HepG2 (cell line): ENCODE measurements around the gene LIM2. TPM values are rescaled to one million over a fixed set of nuclear protein-coding genes. Genes with fewer than 3 reads are reported as not detected.

Experiments
- ATAC-seq: fragments of 200-7000 bp; cut with Tn5 transposase; 3 replicates; pipeline ENCODE4 v1.9.1; 2020; ENCODE audit warnings: mild to moderate bottlenecking, moderate library complexity
- BruUV-seq: library from RNA; stranded (reverse); fragments of 400-500 nt; replicated peaks from 2 replicates; lab custom pipeline; 2021; lab: Mats Ljungman, UMichigan
- CTCF ChIA-PET: fragments of 300-600 bp; formaldehyde crosslinking; extraction: SDS; loops from one replicate; lab custom pipeline; 2021; ENCODE audit warnings: low total read pairs, inconsistent platforms, low intra/inter-chr PET ratio; lab: Yijun Ruan, JAX
- POLR2A ChIA-PET: fragments of 350-600 bp; sonication (Branson Sonifier 250); formaldehyde crosslinking; loops from one replicate; lab custom pipeline; 2020; ENCODE audit warnings: antibody characterized with exemption, inconsistent platforms; lab: Yijun Ruan, JAX
- DNase-seq: peaks from one replicate; pipeline ENCODE4 v3.0.0-alpha.2; 2015; ENCODE audit warnings: low spot score
- FAIRE-seq: peaks from 3 replicates; lab custom pipeline; 2011; peaks lifted over from hg19 to GRCh38; lab: Jason Lieb, UNC
- H2AFZ ChIP-seq: one replicate; pipeline ENCODE4 v1.6.1; 2011; ENCODE audit warnings: low read length, inconsistent platforms
- H3K27ac ChIP-seq: fragments of 300-600 bp; 3 replicates; pipeline ENCODE4 v1.8.0; 2011; ENCODE audit warnings: mixed run types, mild to moderate bottlenecking, mixed read lengths, low read length, inconsistent platforms; ENCODE audit not compliant: insufficient read depth; ENCODE audit errors: extremely low read length
- H3K27me3 ChIP-seq, 2 experiments: fragments of 200-600 bp in 1 of 2; 2 replicates in 1 of 2; 3 replicates in 1 of 2; pipeline versions ENCODE4 v1.6.0 to v1.8.0; 2011; ENCODE audit warnings: low read length in 2 of 2, mild to moderate bottlenecking in 2 of 2, moderate library complexity in 2 of 2, inconsistent platforms in 1 of 2; ENCODE audit not compliant: insufficient read depth in 2 of 2, control insufficient read depth in 1 of 2
- H3K36me3 ChIP-seq, 2 experiments: fragments of 200-600 bp in 1 of 2; replicated peaks in 1 of 2; 2 replicates in 1 of 2; 3 replicates in 1 of 2; pipeline versions ENCODE4 v1.5.1 to v1.8.0; 2011; ENCODE audit warnings: low read length in 2 of 2, inconsistent platforms in 1 of 2; ENCODE audit not compliant: insufficient read depth in 2 of 2, control insufficient read depth in 1 of 2
- H3K4me1 ChIP-seq: 2 replicates; pipeline ENCODE4 v1.5.1; 2012; ENCODE audit warnings: low read length, inconsistent platforms; ENCODE audit not compliant: insufficient read depth
- H3K4me2 ChIP-seq: 2 replicates; pipeline ENCODE4 v1.6.0; 2011; ENCODE audit warnings: low read depth, low read length, inconsistent platforms
- H3K4me3 ChIP-seq, 3 experiments: fragments of 200-600 bp in 1 of 3; sonication (generic), shearing (Covaris generic) in 1 of 3; replicated peaks in 1 of 3; 2 replicates each; pipeline ENCODE4 v1.5.1; 2011 to 2016; ENCODE audit warnings: low read length in 3 of 3, inconsistent platforms in 2 of 3, low read depth in 2 of 3, mild to moderate bottlenecking in 2 of 3, control low read depth in 1 of 3, mixed read lengths in 1 of 3; ENCODE audit not compliant: insufficient read depth in 1 of 3
- H3K79me2 ChIP-seq: one replicate; pipeline ENCODE4 v1.6.1; 2011; ENCODE audit warnings: low read length, inconsistent platforms; ENCODE audit not compliant: insufficient read depth
- H3K9ac ChIP-seq: 2 replicates; pipeline ENCODE4 v1.6.0; 2011; ENCODE audit warnings: mild to moderate bottlenecking, low read depth, low read length, inconsistent platforms; ENCODE audit not compliant: insufficient read depth
- H3K9me3 ChIP-seq: 2 replicates; pipeline ENCODE4 v1.5.1; 2012; ENCODE audit warnings: mild to moderate bottlenecking, low read length
- H4K20me1 ChIP-seq: 2 replicates; pipeline ENCODE4 v1.6.0; 2011; ENCODE audit warnings: inconsistent platforms, mild to moderate bottlenecking, low read length, moderate library complexity; ENCODE audit not compliant: insufficient read depth
- ETS1 ChIP-seq: sonication (generic); formaldehyde crosslinking; IDR thresholded peaks from 2 replicates; pipeline ENCODE4 v1.4.0; 2020; ENCODE audit warnings: missing genetic modification reagents
- FOXA3 ChIP-seq: IDR thresholded peaks from 2 replicates; pipeline ENCODE4 v1.6.1; 2016; ENCODE audit warnings: missing genetic modification reagents, missing compliant biosample characterization
- HOXA9 ChIP-seq: sonication (generic); formaldehyde crosslinking; IDR thresholded peaks from 2 replicates; pipeline ENCODE4 v1.8.1; 2022; ENCODE audit warnings: missing genetic modification reagents, mild to moderate bottlenecking, moderate library complexity, borderline replicate concordance
- PCBP1 ChIP-seq: fragments of 200-400 bp; formaldehyde crosslinking; IDR thresholded peaks from 2 replicates; pipeline ENCODE4 v1.6.1; 2017; ENCODE audit warnings: mild to moderate bottlenecking, low read depth, low read length, borderline replicate concordance
- PITX1 ChIP-seq: sonication (generic); formaldehyde crosslinking; IDR thresholded peaks from 2 replicates; pipeline ENCODE4 v1.5.1; 2020; ENCODE audit warnings: mild to moderate bottlenecking, missing genetic modification reagents
- SIN3B ChIP-seq: fragments of 150-350 bp; IDR thresholded peaks from 2 replicates; pipeline ENCODE4 v1.6.1; 2014; ENCODE audit warnings: low read length
- SIX1 ChIP-seq: sonication (generic); formaldehyde crosslinking; IDR thresholded peaks from 2 replicates; pipeline ENCODE4 v1.4.0; 2020; ENCODE audit warnings: missing genetic modification reagents, borderline replicate concordance
- ZBTB21 ChIP-seq: sonication (generic); formaldehyde crosslinking; IDR thresholded peaks from 2 replicates; pipeline ENCODE4 v1.4.0; 2020; ENCODE audit warnings: missing genetic modification reagents
- ZFY ChIP-seq: sonication (generic); formaldehyde crosslinking; IDR thresholded peaks from 2 replicates; pipeline ENCODE4 v1.4.0; 2020; ENCODE audit warnings: missing genetic modification reagents
- ZNF234 ChIP-seq: sonication (generic); formaldehyde crosslinking; conservative IDR thresholded peaks from 2 replicates; pipeline ENCODE4 v1.5.1; 2020; ENCODE audit warnings: mild to moderate bottlenecking, missing genetic modification reagents
- ZNF672 ChIP-seq: sonication (generic); formaldehyde crosslinking; IDR thresholded peaks from 2 replicates; pipeline ENCODE4 v1.8.1; 2022; ENCODE audit warnings: missing genetic modification reagents
- ZNF782 ChIP-seq: sonication (generic); formaldehyde crosslinking; IDR thresholded peaks from 2 replicates; pipeline ENCODE4 v1.4.0; 2020; ENCODE audit warnings: missing genetic modification reagents, mild to moderate bottlenecking, borderline replicate concordance
- whole genome bisulfite sequencing: methylation state at CpG from one replicate; pipeline ENCODE4 v1.1.6; 2017; ENCODE audit warnings: low lambda C conversion rate; 5-methylcytosine and 5-hydroxymethylcytosine counted together
- in situ Hi-C: cut with HindIII; loops from 2 replicates; pipeline ENCODE4 v1.10.0; 2017; ENCODE audit warnings: low pct_unique_long_range_greater_than_20kb; ENCODE audit not compliant: extremely low pct_ligation_motif_present
- intact Hi-C: fragments of 100-400 bp; cut with micrococcal nuclease; formaldehyde crosslinking; loops from one replicate; pipeline ENCODE4 v1.10.0; 2022; ENCODE audit not compliant: unreplicated experiment
- polyA plus RNA-seq, 8 experiments: library from polyadenylated mRNA; depleted of rRNA in 3 of 8; stranded (reverse) in 7 of 8; unstranded in 1 of 8; fragments of >200 nt; fragmentation: Illumina TruSeq in 4 of 8; extraction: Trizol in 4 of 8; gene quantifications; 2 replicates each; pipeline versions ENCODE4 v1.2.1 to v1.2.3, GENCODE V29; 2011 to 2016; ENCODE audit warnings: low read depth in 4 of 8, missing spikeins in 1 of 8, mixed read lengths in 1 of 8; ENCODE audit not compliant: insufficient read depth in 1 of 8
- total RNA-seq, 5 experiments: library from RNA; depleted of rRNA; stranded (reverse); fragments of >200 nt; fragmentation: Illumina TruSeq; extraction: Trizol; gene quantifications; 2 replicates each; pipeline ENCODE4 v1.2.3, GENCODE V29; 2016; ENCODE audit warnings: low read depth in 1 of 5
- TF ChIP-seq, protein P1 (sequence below): sonication (generic); formaldehyde crosslinking; IDR thresholded peaks from 2 replicates; pipeline ENCODE4; 2020; ENCODE audit warnings: missing genetic modification reagents, mild to moderate bottlenecking, borderline replicate concordance

The LIM2 gene
- total and polyA plus RNA-seq, 2 of the 13 experiments (the other 11 are each of a cell fraction or from before 2014, with no cell fraction given), result 1.3 TPM; not detected in 1

- Histone ChIP-seq H3K4me1 (peaks cover 29% of the 10 kb centered on the region), H3K27me3 (no peaks in the 10 kb centered on the region), H4K20me1 (no peaks in the 10 kb centered on the region), H2AFZ (no peak overlapping the region), H3K27ac (no peak overlapping the region), H3K9ac (no peak overlapping the region), H3K4me3 (no peak overlapping the region), H3K4me2 (no peak overlapping the region), H3K79me2 (no peaks in the 10 kb centered on the region), H3K36me3 (no peaks in the 10 kb centered on the region), H3K9me3 (no peaks in the 10 kb centered on the region; the same call in 1 of the 2 replicates)
- BruUV-seq, result no TSS peak
- no peak for ATAC-seq
- no peak for DNase-seq
- no peak for FAIRE-seq
- WGBS, result 84% methylated on average over 2 of the region's 2 CpGs
- intact Hi-C loops, result no loop called here
- in situ Hi-C loops, result loop anchor here (5.0 kb wide), 1 partner anchor 54 kb away; the partner anchor contains the start of gene VSIG10L
- POLR2A ChIA-PET, result interaction anchor here (1.7 kb wide), 1 partner anchor 34 kb away, joined by 6 read pairs; no protein-coding TSS in a partner anchor
- TF ChIP-seq SIN3B (no peak), SIX1 (CRISPR knock-in tag) (no peak)
- CTCF ChIA-PET, result no interaction called here
Observed at GRCh38 chr19:51396175-51396574, 8.4 kb upstream of the LIM2 start.

DNA sequence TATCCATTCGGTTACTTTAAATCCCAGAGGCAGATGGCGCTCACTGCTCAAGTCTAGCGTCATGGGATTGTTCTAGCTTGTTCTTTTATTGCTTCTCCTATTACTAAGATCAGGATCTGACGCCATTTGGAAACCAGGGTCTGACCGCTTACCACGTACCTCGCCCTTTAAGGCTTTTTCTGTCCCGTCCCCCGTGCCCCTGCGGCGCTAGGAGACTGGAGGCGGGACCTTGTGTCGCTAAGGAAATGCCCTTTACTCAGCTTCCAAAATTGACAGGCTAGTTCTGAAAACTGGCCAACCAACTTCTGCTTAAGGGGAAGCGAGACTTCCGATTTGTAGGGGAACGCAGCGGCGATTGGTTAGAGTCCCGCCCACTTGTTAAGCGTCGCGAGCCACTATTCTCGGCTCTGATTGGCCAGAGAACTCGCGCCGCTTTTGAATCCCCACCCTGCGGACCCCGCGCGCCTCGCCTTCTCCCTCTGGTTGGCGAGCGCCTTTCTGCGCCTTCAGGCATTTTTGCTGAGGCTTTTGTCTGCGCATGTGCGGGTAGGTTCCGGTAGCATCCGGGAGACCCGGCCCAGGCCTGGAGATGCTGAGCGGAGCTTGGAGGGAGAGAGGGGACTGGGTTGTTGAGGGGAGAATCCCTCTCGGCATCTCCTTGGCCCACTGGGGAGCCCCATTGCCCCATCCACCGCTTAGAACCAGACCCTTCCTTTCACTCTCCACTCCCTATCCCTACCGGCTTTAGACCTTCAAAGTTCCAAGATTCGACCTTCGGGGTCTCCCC lies 6.5 kb upstream of the LIM2 start:
- DNase-seq (peak; percentile 99), ATAC-seq (peak; percentile 98), FAIRE-seq (peak; percentile 82)
- H3K27me3 ChIP-seq, result no peaks in the 10 kb centered on the region
- H3K9me3 ChIP-seq, result no peaks in the 10 kb centered on the region
- H3K79me2 ChIP-seq, result no peaks in the 10 kb centered on the region
- peak overlapping the region; percentile 96 for H3K4me2 ChIP-seq
- H3K4me3 ChIP-seq, result peak overlapping the region; percentile 60 to 76 (median 66)
- no peaks in the 10 kb centered on the region for H4K20me1 ChIP-seq
- H3K27ac ChIP-seq, result peak overlapping the region; percentile 85
- BruUV-seq, result no TSS peak
- H2AFZ ChIP-seq, result peak overlapping the region; percentile 70
- intact Hi-C loops (no loop called here), in situ Hi-C loops (no loop called here)
- POLR2A ChIA-PET, result interaction anchor here (0.9 to 3.3 kb wide), 11 partner anchors 9 to 55 kb away, joined by 3 to 29 read pairs (median 6); partner anchors contain the start of genes ETFB and VSIG10L
- H3K4me1 ChIP-seq, result peaks cover 48% of the 10 kb centered on the region
- H3K9ac ChIP-seq, result peak overlapping the region; percentile 88
- CTCF ChIA-PET, result interaction anchor here (2.3 kb wide), 1 partner anchor 55 kb away, joined by 9 read pairs; no protein-coding TSS in a partner anchor
- 5% methylated on average over 28 of the region's 45 CpGs for WGBS
- H3K36me3 ChIP-seq, result no peaks in the 10 kb centered on the region
- TF ChIP-seq PCBP1, result peak; percentile 84; the same call in 1 of the 2 replicates
- TF ChIP-seq ZFY, result peak; percentile 49; the same call in 1 of the 2 replicates
- no peak for TF ChIP-seq ZNF672 (CRISPR knock-in tag)
- no peak for TF ChIP-seq ZNF234 (CRISPR knock-in tag)
- peak; percentile 18; the same call in 1 of the 2 replicates for TF ChIP-seq FOXA3 (CRISPR knock-in tag)
- TF ChIP-seq PITX1 (CRISPR knock-in tag), result no peak
- TF ChIP-seq ZNF782 (CRISPR knock-in tag), result no peak
- TF ChIP-seq, protein P1, sequence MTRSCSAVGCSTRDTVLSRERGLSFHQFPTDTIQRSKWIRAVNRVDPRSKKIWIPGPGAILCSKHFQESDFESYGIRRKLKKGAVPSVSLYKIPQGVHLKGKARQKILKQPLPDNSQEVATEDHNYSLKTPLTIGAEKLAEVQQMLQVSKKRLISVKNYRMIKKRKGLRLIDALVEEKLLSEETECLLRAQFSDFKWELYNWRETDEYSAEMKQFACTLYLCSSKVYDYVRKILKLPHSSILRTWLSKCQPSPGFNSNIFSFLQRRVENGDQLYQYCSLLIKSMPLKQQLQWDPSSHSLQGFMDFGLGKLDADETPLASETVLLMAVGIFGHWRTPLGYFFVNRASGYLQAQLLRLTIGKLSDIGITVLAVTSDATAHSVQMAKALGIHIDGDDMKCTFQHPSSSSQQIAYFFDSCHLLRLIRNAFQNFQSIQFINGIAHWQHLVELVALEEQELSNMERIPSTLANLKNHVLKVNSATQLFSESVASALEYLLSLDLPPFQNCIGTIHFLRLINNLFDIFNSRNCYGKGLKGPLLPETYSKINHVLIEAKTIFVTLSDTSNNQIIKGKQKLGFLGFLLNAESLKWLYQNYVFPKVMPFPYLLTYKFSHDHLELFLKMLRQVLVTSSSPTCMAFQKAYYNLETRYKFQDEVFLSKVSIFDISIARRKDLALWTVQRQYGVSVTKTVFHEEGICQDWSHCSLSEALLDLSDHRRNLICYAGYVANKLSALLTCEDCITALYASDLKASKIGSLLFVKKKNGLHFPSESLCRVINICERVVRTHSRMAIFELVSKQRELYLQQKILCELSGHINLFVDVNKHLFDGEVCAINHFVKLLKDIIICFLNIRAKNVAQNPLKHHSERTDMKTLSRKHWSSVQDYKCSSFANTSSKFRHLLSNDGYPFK (CRISPR knock-in tag), result peak; percentile 61; the same call in 1 of the 2 replicates
- peak; percentile 89; the same call in 1 of the 2 replicates for TF ChIP-seq HOXA9 (CRISPR knock-in tag)
- TF ChIP-seq ZBTB21 (CRISPR knock-in tag), result no peak; the same call in 1 of the 2 replicates
- 0 out of 2 replicates have a peak, but pooled peaks have one; percentile 33 for TF ChIP-seq ETS1
